GM23338 (cell line): ENCODE results near the gene CTNND2.

Experiments used
- CREB1 ChIP-seq: fragments of 250-450 bp; sonication (Bioruptor Pico); IDR thresholded peaks from 2 replicates; pipeline ENCODE4 v1.5.0; 2020; ENCODE audit warnings: low read depth, mild to moderate bottlenecking, moderate library complexity
- CTCF ChIP-seq, 2 experiments: fragments of 200-600 bp in 1 of 2; sonication (generic) in 1 of 2; conservative IDR thresholded peaks; 2 replicates each; pipeline versions ENCODE4 v1.5.1 to v1.6.1; 2016 to 2017; ENCODE audit warnings: antibody characterized with exemption in 2 of 2, low read depth in 2 of 2, mild to moderate bottlenecking in 2 of 2, moderate library complexity in 1 of 2
- EZH2 ChIP-seq: fragments of 200-600 bp; sonication (generic); IDR thresholded peaks from one replicate; pipeline ENCODE4 v1.8.0; 2017; ENCODE audit warnings: antibody characterized with exemption, mild to moderate bottlenecking, low read depth; ENCODE audit not compliant: unreplicated experiment
- JUNB ChIP-seq: IDR thresholded peaks from one replicate; pipeline ENCODE4 v1.6.1; 2016; ENCODE audit warnings: antibody characterized with exemption; ENCODE audit not compliant: unreplicated experiment
- POLR2AphosphoS5 ChIP-seq: IDR thresholded peaks from 2 replicates; pipeline ENCODE4 v1.6.1; 2016; ENCODE audit warnings: antibody characterized with exemption, low read depth
- TF ChIP-seq, protein P1 (sequence below): IDR thresholded peaks from one replicate; pipeline ENCODE4 v1.6.1; 2018; ENCODE audit warnings: antibody characterized with exemption; ENCODE audit not compliant: unreplicated experiment

GRCh38 chr5:11737010-11737409 lies 167.2 kb downstream of the CTNND2 start:
- TF ChIP-seq CTCF (conservative IDR thresholded peaks at IDR 0.05; ENCODE audit: low read depth in 2 of 2) (no peak), POLR2AphosphoS5 (no peak), EZH2 (no peak), CREB1 (no peak), JUNB (no peak)
- TF ChIP-seq, protein P1, sequence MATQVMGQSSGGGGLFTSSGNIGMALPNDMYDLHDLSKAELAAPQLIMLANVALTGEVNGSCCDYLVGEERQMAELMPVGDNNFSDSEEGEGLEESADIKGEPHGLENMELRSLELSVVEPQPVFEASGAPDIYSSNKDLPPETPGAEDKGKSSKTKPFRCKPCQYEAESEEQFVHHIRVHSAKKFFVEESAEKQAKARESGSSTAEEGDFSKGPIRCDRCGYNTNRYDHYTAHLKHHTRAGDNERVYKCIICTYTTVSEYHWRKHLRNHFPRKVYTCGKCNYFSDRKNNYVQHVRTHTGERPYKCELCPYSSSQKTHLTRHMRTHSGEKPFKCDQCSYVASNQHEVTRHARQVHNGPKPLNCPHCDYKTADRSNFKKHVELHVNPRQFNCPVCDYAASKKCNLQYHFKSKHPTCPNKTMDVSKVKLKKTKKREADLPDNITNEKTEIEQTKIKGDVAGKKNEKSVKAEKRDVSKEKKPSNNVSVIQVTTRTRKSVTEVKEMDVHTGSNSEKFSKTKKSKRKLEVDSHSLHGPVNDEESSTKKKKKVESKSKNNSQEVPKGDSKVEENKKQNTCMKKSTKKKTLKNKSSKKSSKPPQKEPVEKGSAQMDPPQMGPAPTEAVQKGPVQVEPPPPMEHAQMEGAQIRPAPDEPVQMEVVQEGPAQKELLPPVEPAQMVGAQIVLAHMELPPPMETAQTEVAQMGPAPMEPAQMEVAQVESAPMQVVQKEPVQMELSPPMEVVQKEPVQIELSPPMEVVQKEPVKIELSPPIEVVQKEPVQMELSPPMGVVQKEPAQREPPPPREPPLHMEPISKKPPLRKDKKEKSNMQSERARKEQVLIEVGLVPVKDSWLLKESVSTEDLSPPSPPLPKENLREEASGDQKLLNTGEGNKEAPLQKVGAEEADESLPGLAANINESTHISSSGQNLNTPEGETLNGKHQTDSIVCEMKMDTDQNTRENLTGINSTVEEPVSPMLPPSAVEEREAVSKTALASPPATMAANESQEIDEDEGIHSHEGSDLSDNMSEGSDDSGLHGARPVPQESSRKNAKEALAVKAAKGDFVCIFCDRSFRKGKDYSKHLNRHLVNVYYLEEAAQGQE: no peak
